Upper lobe of left lung (tissue), 4 donors: Measurements from ENCODE around the gene NRXN3.

Experiments
- CTCF ChIP-seq, 6 experiments: fragments of 450-650 bp in 4 of 6; fragments of 200-600 bp in 2 of 6; sonication (generic) in 2 of 6; IDR thresholded peaks; one replicate each; pipeline ENCODE4 v1.5.1; 2016 to 2019; ENCODE audit warnings: antibody characterized with exemption in 6 of 6
- POLR2A ChIP-seq, 4 donors: fragments of 450-650 bp; IDR thresholded peaks; one replicate each; pipeline ENCODE4 v1.5.1; 2016 to 2017; ENCODE audit warnings: antibody characterized with exemption in 4 of 4, mild to moderate bottlenecking in 2 of 4

GRCh38 chr14:78509516-78509915 is 339.3 kb downstream of the NRXN3 start:
- no peak for TF ChIP-seq CTCF (IDR thresholded peaks at IDR 0.05)
- TF ChIP-seq POLR2A (IDR thresholded peaks at IDR 0.05), result no peak
